Keratinocyte (primary cell): ENCODE data around the gene MAP3K6. TPM values are rescaled to one million over a fixed set of nuclear protein-coding genes. Genes with fewer than 3 reads are reported as not detected.

ENCODE experiments used
- DNase-seq: peaks from one replicate; pipeline ENCODE4 v3.0.0-alpha.2; 2011; ENCODE audit warnings: low read depth, missing footprints, low spot score
- FAIRE-seq: peaks from 2 replicates; lab custom pipeline; 2011; peaks lifted over from hg19 to GRCh38; lab: Jason Lieb, UNC
- H2AFZ ChIP-seq: 2 replicates; pipeline ENCODE4 v1.6.0; 2012; ENCODE audit warnings: low read length, control low read depth, inconsistent platforms; ENCODE audit not compliant: control insufficient read depth
- H3K27ac ChIP-seq: 2 replicates; pipeline ENCODE4 v1.5.1; 2011; ENCODE audit warnings: low read length; ENCODE audit not compliant: control insufficient read depth, insufficient read depth
- H3K27me3 ChIP-seq: 3 replicates; pipeline ENCODE4 v1.6.0; 2011; ENCODE audit warnings: low read length; ENCODE audit not compliant: control insufficient read depth, insufficient read depth; ENCODE audit errors: extremely low read depth
- H3K36me3 ChIP-seq, 2 experiments: 2 replicates in 1 of 2; 3 replicates in 1 of 2; pipeline ENCODE4 v1.5.1; 2011; ENCODE audit warnings: low read length in 2 of 2, mild to moderate bottlenecking in 1 of 2; ENCODE audit not compliant: control insufficient read depth in 2 of 2, insufficient read depth in 2 of 2; ENCODE audit errors: extremely low read depth in 1 of 2
- H3K4me1 ChIP-seq: 3 replicates; pipeline ENCODE4 v1.5.1; 2011; ENCODE audit warnings: low read length; ENCODE audit not compliant: control insufficient read depth, insufficient read depth; ENCODE audit errors: extremely low read depth
- H3K4me2 ChIP-seq: 3 replicates; pipeline ENCODE4 v1.6.0; 2011; ENCODE audit warnings: low read depth, low read length; ENCODE audit not compliant: control insufficient read depth, insufficient read depth; ENCODE audit errors: extremely low read depth
- H3K4me3 ChIP-seq, 3 experiments: fragments of 200-600 bp in 1 of 3; sonication (generic) in 1 of 3; 2 replicates in 2 of 3; 3 replicates in 1 of 3; pipeline ENCODE4 v1.5.1; 2011 to 2016; ENCODE audit warnings: low read length in 3 of 3, mild to moderate bottlenecking in 3 of 3, control low read depth in 2 of 3, inconsistent platforms in 1 of 3, low read depth in 1 of 3, mixed read lengths in 1 of 3, mixed run types in 1 of 3, moderate library complexity in 1 of 3; ENCODE audit not compliant: control insufficient read depth in 2 of 3, insufficient read depth in 2 of 3; ENCODE audit errors: extremely low read depth in 1 of 3
- H3K79me2 ChIP-seq: 2 replicates; pipeline ENCODE4 v1.6.0; 2012; ENCODE audit warnings: low read length; ENCODE audit not compliant: control insufficient read depth, insufficient read depth
- H3K9ac ChIP-seq: 3 replicates; pipeline ENCODE4 v1.6.0; 2011; ENCODE audit warnings: low read length; ENCODE audit not compliant: control insufficient read depth, insufficient read depth; ENCODE audit errors: extremely low read depth
- H3K9me1 ChIP-seq: 3 replicates; pipeline ENCODE4 v1.6.0; 2011; ENCODE audit warnings: low read length; ENCODE audit not compliant: control insufficient read depth, insufficient read depth; ENCODE audit errors: extremely low read depth
- H3K9me3 ChIP-seq: 2 replicates; pipeline ENCODE4 v1.5.1; 2012; ENCODE audit warnings: low read depth, low read length; ENCODE audit not compliant: control insufficient read depth
- H4K20me1 ChIP-seq: 3 replicates; pipeline ENCODE4 v1.6.0; 2011; ENCODE audit warnings: low read length; ENCODE audit not compliant: control insufficient read depth, insufficient read depth; ENCODE audit errors: extremely low read depth
- EZH2 ChIP-seq: IDR thresholded peaks from one replicate; pipeline ENCODE4 v1.6.1; 2012; ENCODE audit warnings: inconsistent platforms, mild to moderate bottlenecking, low read length, moderate library complexity
- dilution Hi-C: fragments of 300-500 bp; cut with MboI; formaldehyde crosslinking; loops from one replicate; pipeline ENCODE4 v1.7.0; 2020; ENCODE audit warnings: low sequenced_read_pairs; ENCODE audit not compliant: extremely low pct_ligation_motif_present
- polyA plus RNA-seq, 5 experiments: library from polyadenylated mRNA; depleted of rRNA in 3 of 5; stranded (reverse) in 3 of 5; stranded (forward) in 1 of 5; unstranded in 1 of 5; fragments of >200 nt; gene quantifications; 1 replicate in 1 of 5; 2 replicates in 3 of 5; 3 replicates in 1 of 5; pipeline versions ENCODE4 v1.2.1 to v1.2.3, GENCODE V29; 2011 to 2012; ENCODE audit warnings: missing spikeins in 2 of 5, low read depth in 1 of 5, low replicate concordance in 1 of 5
- TF ChIP-seq, protein P1 (sequence below), 3 experiments: IDR thresholded peaks in 1 of 3; conservative IDR thresholded peaks in 1 of 3; optimal IDR thresholded peaks in 1 of 3; 2 replicates in 2 of 3; 3 replicates in 1 of 3; pipeline versions ENCODE3 to v1.5.1; 2011; ENCODE audit warnings: low read length in 3 of 3, mild to moderate bottlenecking in 3 of 3, moderate library complexity in 2 of 3, control low read depth in 1 of 3, inconsistent platforms in 1 of 3; ENCODE audit not compliant: insufficient read depth in 2 of 3; ENCODE audit errors: extremely low read depth in 1 of 3

The MAP3K6 gene
- polyA plus RNA-seq, 1 donor (not counting 4 experiments of a cell fraction or from before 2014, with no cell fraction given) = 13.4 TPM

DNA sequence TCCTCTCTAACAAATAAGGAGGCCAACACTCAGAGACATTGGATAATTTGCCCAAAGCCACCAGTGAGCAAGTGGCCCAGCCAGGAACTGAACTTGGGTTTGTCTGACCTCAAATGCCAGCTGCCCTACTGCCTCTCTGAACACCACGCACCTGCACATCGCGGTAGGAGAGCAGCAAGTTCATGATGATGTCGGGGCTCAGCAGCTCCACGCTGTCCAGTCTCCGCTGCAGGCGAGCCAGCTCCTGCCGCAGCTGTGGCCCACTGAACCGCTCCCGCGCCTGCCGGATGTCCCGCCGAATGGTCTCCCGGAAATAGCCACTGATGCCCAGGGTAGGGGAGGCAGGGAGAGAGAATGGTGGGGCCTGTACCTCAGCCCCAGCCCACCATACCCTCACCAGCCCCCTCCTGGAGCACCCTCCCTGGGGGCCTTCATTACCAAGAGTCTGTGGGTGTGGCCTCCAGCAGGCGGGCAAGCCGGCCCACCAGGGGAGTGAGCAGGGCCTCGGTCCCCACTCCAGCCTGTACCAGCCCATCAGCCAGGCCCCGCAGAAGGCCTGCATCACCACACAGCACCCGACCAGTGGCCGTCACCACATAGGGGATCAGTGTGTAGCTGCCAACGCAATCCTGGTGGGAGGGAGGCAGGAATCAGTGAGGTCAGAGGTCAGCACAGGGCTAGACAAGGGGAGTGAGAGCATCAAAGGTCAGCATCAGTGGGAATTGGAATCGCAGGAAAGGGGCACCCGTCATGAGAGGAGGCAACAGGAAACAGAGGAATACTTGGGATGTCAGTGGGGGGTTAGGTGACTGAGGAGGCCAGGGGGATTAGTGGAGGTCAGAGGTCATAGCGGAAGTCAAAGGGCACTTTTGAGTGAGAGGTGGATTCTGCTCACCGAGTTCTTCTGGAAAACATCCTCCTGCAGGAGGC, 2.7 kb downstream of the MAP3K6 start:
- H4K20me1 ChIP-seq = no peaks in the 10 kb centered on the region
- H3K9ac ChIP-seq = no peak overlapping the region
- no peaks in the 10 kb centered on the region for H3K9me3 ChIP-seq
- H3K4me2 ChIP-seq = no peak overlapping the region
- H3K27ac ChIP-seq = no peak overlapping the region
- H3K79me2 ChIP-seq = peaks cover 12% of the 10 kb centered on the region
- H3K4me1 ChIP-seq = peaks cover 23% of the 10 kb centered on the region
- H3K4me3 ChIP-seq = no peak overlapping the region
- TF ChIP-seq, protein P1, sequence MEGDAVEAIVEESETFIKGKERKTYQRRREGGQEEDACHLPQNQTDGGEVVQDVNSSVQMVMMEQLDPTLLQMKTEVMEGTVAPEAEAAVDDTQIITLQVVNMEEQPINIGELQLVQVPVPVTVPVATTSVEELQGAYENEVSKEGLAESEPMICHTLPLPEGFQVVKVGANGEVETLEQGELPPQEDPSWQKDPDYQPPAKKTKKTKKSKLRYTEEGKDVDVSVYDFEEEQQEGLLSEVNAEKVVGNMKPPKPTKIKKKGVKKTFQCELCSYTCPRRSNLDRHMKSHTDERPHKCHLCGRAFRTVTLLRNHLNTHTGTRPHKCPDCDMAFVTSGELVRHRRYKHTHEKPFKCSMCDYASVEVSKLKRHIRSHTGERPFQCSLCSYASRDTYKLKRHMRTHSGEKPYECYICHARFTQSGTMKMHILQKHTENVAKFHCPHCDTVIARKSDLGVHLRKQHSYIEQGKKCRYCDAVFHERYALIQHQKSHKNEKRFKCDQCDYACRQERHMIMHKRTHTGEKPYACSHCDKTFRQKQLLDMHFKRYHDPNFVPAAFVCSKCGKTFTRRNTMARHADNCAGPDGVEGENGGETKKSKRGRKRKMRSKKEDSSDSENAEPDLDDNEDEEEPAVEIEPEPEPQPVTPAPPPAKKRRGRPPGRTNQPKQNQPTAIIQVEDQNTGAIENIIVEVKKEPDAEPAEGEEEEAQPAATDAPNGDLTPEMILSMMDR (optimal IDR thresholded peaks at IDR 0.05 in 1 of 3, IDR thresholded peaks at IDR 0.05 in 1 of 3, conservative IDR thresholded peaks at IDR 0.05 in 1 of 3; ENCODE audit: extremely low read depth in 1 of 3, insufficient read depth in 2 of 3, low read length in 3 of 3) = no peak
- TF ChIP-seq EZH2 = no peak
- H3K27me3 ChIP-seq = no peaks in the 10 kb centered on the region
- FAIRE-seq (no peak), DNase-seq (no peak)
- no peak overlapping the region for H2AFZ ChIP-seq
- H3K36me3 ChIP-seq = peaks cover 16 to 22% of the 10 kb centered on the region in 2 experiments
- dilution Hi-C loops = no loop called here
- no peaks in the 10 kb centered on the region for H3K9me1 ChIP-seq

DNA sequence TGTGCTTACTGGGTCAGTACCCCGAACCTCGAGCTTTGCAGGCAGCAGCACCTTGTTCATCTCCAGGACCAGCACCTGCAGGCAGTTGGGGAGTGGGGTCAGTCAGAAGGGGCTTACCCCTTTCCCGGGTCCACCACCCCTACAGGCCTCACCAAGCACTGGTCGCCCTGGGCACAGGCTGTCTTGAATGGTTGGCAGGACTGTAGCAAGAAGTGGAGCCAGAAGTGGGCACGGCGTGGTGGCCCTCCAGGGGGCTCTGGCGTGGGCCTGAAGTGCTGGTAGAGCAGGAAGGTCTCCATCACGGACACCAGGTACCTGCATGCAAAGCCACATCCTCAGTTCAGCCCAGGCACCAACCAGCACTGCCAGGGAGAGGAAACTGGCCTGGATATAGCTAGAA, 5.2 kb downstream of the MAP3K6 start:
- Histone ChIP-seq H2AFZ (no peak overlapping the region), H3K9ac (no peak overlapping the region), H3K27me3 (no peaks in the 10 kb centered on the region), H3K4me3 (no peak overlapping the region), H3K4me1 (peaks cover 13% of the 10 kb centered on the region), H3K4me2 (no peak overlapping the region), H3K9me3 (no peaks in the 10 kb centered on the region), H3K9me1 (no peaks in the 10 kb centered on the region), H3K27ac (no peak overlapping the region), H4K20me1 (peaks cover 3% of the 10 kb centered on the region), H3K36me3 (peaks cover 22 to 33% of the 10 kb centered on the region in 2 experiments), H3K79me2 (peaks cover 12% of the 10 kb centered on the region)
- TF ChIP-seq EZH2 = no peak
- TF ChIP-seq, protein P1 (optimal IDR thresholded peaks at IDR 0.05 in 1 of 3, IDR thresholded peaks at IDR 0.05 in 1 of 3, conservative IDR thresholded peaks at IDR 0.05 in 1 of 3; ENCODE audit: extremely low read depth in 1 of 3, insufficient read depth in 2 of 3, low read length in 3 of 3) = no peak
- FAIRE-seq = no peak
- dilution Hi-C loops = no loop called here
- no peak for DNase-seq
